Esophagus muscularis mucosa (tissue), 4 donors: ENCODE measurements around the gene LHFPL6. TPM values are rescaled to one million over a fixed set of nuclear protein-coding genes. Genes with fewer than 3 reads are reported as not detected.

Source experiments
- DNase-seq: peaks from one replicate; pipeline ENCODE4 v3.0.0-alpha.2; 2017; ENCODE audit errors: extremely low spot score
- H3K27ac ChIP-seq, 4 donors: fragments of 200-600 bp; sonication (generic); replicated peaks in 1 of 4; 1 replicate in 3 of 4; 2 replicates in 1 of 4; pipeline ENCODE4 v1.5.1; 2016 to 2019; ENCODE audit warnings: mild to moderate bottlenecking in 1 of 4
- H3K27me3 ChIP-seq, 4 donors: fragments of 200-600 bp; sonication (generic); one replicate each; pipeline versions ENCODE4 v1.5.1 to v1.6.0; 2016 to 2019
- H3K36me3 ChIP-seq, 4 donors: fragments of 200-600 bp; sonication (generic); one replicate each; pipeline ENCODE4 v1.5.1; 2016 to 2019
- H3K4me1 ChIP-seq, 4 donors: fragments of 200-600 bp; sonication (generic); one replicate each; pipeline ENCODE4 v1.5.1; 2016 to 2019
- H3K4me3 ChIP-seq, 4 donors: fragments of 200-600 bp; sonication (generic); 1 replicate in 2 of 4; 2 replicates in 2 of 4; pipeline ENCODE4 v1.5.1; 2016 to 2019; ENCODE audit warnings: mild to moderate bottlenecking in 4 of 4, moderate library complexity in 1 of 4
- H3K9me3 ChIP-seq, 4 donors: fragments of 200-600 bp; sonication (generic); 1 replicate in 3 of 4; 2 replicates in 1 of 4; pipeline ENCODE4 v1.5.1; 2016 to 2019
- CTCF ChIP-seq, 3 experiments: fragments of 200-600 bp in 2 of 3; fragments of 450-650 bp in 1 of 3; sonication (generic) in 2 of 3; IDR thresholded peaks; one replicate each; pipeline ENCODE4 v1.5.1; 2017 to 2019; ENCODE audit warnings: antibody characterized with exemption in 3 of 3, mild to moderate bottlenecking in 2 of 3, moderate library complexity in 1 of 3
- EP300 ChIP-seq: sonication (generic); formaldehyde crosslinking; IDR thresholded peaks from one replicate; pipeline ENCODE4 v1.6.1; 2017; ENCODE audit warnings: antibody characterized with exemption
- POLR2A ChIP-seq: fragments of 450-650 bp; IDR thresholded peaks from one replicate; pipeline ENCODE4 v1.6.1; 2017; ENCODE audit warnings: antibody characterized with exemption, moderate library complexity, mild to moderate bottlenecking, low read depth
- POLR2AphosphoS5 ChIP-seq, 2 donors: sonication (generic); formaldehyde crosslinking; IDR thresholded peaks; one replicate each; pipeline ENCODE4 v1.6.1; 2017; ENCODE audit warnings: antibody characterized with exemption in 2 of 2
- WGBS: methylation state at CpG from one replicate; pipeline ENCODE4 v1.1.5; 2018; 5-methylcytosine and 5-hydroxymethylcytosine counted together
- intact Hi-C: fragments of 100-400 bp; cut with DNase I; formaldehyde crosslinking; loops from one replicate; pipeline ENCODE4 v1.15.1; 2023
- total RNA-seq, 4 donors: library from RNA; depleted of rRNA; stranded (reverse); fragments of >200 nt; gene quantifications; one replicate each; pipeline versions ENCODE4 v1.1.0 to v1.2.1, GENCODE V29; 2016

The LHFPL6 gene
- total RNA-seq, 4 donors from 2014 or later, result 55.6 to 75.9 (median 72.0) TPM

GRCh38 chr13:39311619-39312018, 291.4 kb downstream of the LHFPL6 start:
- no peak overlapping the region for H3K4me3 ChIP-seq
- H3K27me3 ChIP-seq, result no peaks in the 10 kb centered on the region
- TF ChIP-seq POLR2A (no peak), POLR2AphosphoS5 (IDR thresholded peaks at IDR 0.05) (no peak), CTCF (IDR thresholded peaks at IDR 0.05) (no peak), EP300 (no peak)
- intact Hi-C loops, result no loop called here
- H3K4me1 ChIP-seq, result peaks cover 16 to 38% (median 24%) of the 10 kb centered on the region in 4 donors
- 59% methylated on average over 4 of the region's 4 CpGs for WGBS
- no peaks in the 10 kb centered on the region for H3K36me3 ChIP-seq
- DNase-seq, result no peak
- no peak overlapping the region for H3K27ac ChIP-seq
- no peaks in the 10 kb centered on the region for H3K9me3 ChIP-seq

GRCh38 chr13:39310961-39311360, 292.0 kb downstream of the LHFPL6 start:
- WGBS, result 88% methylated on average over 4 of the region's 4 CpGs
- no peaks in the 10 kb centered on the region for H3K27me3 ChIP-seq
- no peaks in the 10 kb centered on the region for H3K36me3 ChIP-seq
- peaks cover 11 to 34% (median 20%) of the 10 kb centered on the region in 4 donors for H3K4me1 ChIP-seq
- no peak for TF ChIP-seq EP300
- TF ChIP-seq CTCF (IDR thresholded peaks at IDR 0.05), result no peak
- no peak for TF ChIP-seq POLR2A
- TF ChIP-seq POLR2AphosphoS5 (IDR thresholded peaks at IDR 0.05), result no peak
- no peak overlapping the region for H3K4me3 ChIP-seq
- no peak for DNase-seq
- no peak overlapping the region for H3K27ac ChIP-seq
- no peaks in the 10 kb centered on the region for H3K9me3 ChIP-seq
- intact Hi-C loops, result no loop called here

- intact Hi-C loops, result no loop called here
- TF ChIP-seq CTCF (IDR thresholded peaks at IDR 0.05), result no peak
- TF ChIP-seq POLR2AphosphoS5 (IDR thresholded peaks at IDR 0.05), result no peak
- no peak for TF ChIP-seq EP300
- TF ChIP-seq POLR2A, result no peak
- 84% methylated on average over 16 of the region's 16 CpGs for WGBS
These were observed 296.1 kb downstream of the LHFPL6 start for GRCh38 chr13:39306639-39307589.

GRCh38 chr13:39302820-39303219, 300.2 kb downstream of the LHFPL6 start:
- no peaks in the 10 kb centered on the region for H3K27me3 ChIP-seq
- no peaks in the 10 kb centered on the region for H3K9me3 ChIP-seq
- intact Hi-C loops, result no loop called here
- 90% methylated on average over 3 of the region's 3 CpGs for WGBS
- no peak overlapping the region for H3K27ac ChIP-seq
- H3K36me3 ChIP-seq, result no peaks in the 10 kb centered on the region
- no peaks in the 10 kb centered on the region for H3K4me1 ChIP-seq
- H3K4me3 ChIP-seq, result no peak overlapping the region
- TF ChIP-seq POLR2A, result no peak
- no peak for TF ChIP-seq EP300
- TF ChIP-seq POLR2AphosphoS5 (IDR thresholded peaks at IDR 0.05), result no peak
- DNase-seq, result no peak

More at GRCh38 chr13:39306639-39307589, 296.1 kb downstream of the LHFPL6 start:
- H3K4me1 ChIP-seq, result peaks cover 11 to 31% (median 19%) of the 10 kb centered on the region in 4 donors
- no peaks in the 10 kb centered on the region for H3K36me3 ChIP-seq
- no peak overlapping the region for H3K4me3 ChIP-seq
- no peaks in the 10 kb centered on the region for H3K27me3 ChIP-seq
- H3K9me3 ChIP-seq, result no peaks in the 10 kb centered on the region
- DNase-seq, result no peak
- H3K27ac ChIP-seq, result no peak overlapping the region

GRCh38 chr13:39298951-39299350, 304.0 kb downstream of the LHFPL6 start:
- H3K9me3 ChIP-seq, result peaks cover 0 to 5% (median 0%) of the 10 kb centered on the region in 4 donors
- no peak for DNase-seq
- no peaks in the 10 kb centered on the region for H3K4me1 ChIP-seq

More at GRCh38 chr13:39298951-39299350, 304.0 kb downstream of the LHFPL6 start:
- no peaks in the 10 kb centered on the region for H3K27me3 ChIP-seq
- no peak overlapping the region for H3K27ac ChIP-seq
- TF ChIP-seq POLR2AphosphoS5 (IDR thresholded peaks at IDR 0.05), result no peak
- TF ChIP-seq POLR2A, result no peak
- no peak for TF ChIP-seq CTCF (IDR thresholded peaks at IDR 0.05)
- TF ChIP-seq EP300, result no peak
- H3K4me3 ChIP-seq, result no peak overlapping the region
- H3K36me3 ChIP-seq, result no peaks in the 10 kb centered on the region
- intact Hi-C loops, result no loop called here
